Gastrocnemius medialis (tissue), 4 donors: ENCODE results near the gene CCDC192. TPM values are rescaled to one million over a fixed set of nuclear protein-coding genes. Genes with fewer than 3 reads are reported as not detected.
"Not testable (repeated sequence)": the region's sequence is repeated elsewhere in the genome, so short reads cannot be mapped to it uniquely, and the experiment has no call there.

Source experiments
- ATAC-seq, 2 donors: fragments of 150-250 bp; one replicate each; pipeline ENCODE4 v1.9.1; 2016
- DNase-seq, 2 donors: peaks; one replicate each; pipeline ENCODE4 v3.0.0-alpha.2; 2019
- H3K27ac ChIP-seq, 4 donors: fragments of 200-600 bp; sonication (generic); 1 replicate in 1 of 4; 2 replicates in 3 of 4; pipeline ENCODE4 v1.5.1; 2016 to 2018; ENCODE audit warnings: mild to moderate bottlenecking in 2 of 4, moderate library complexity in 1 of 4
- H3K27me3 ChIP-seq, 3 donors: fragments of 200-600 bp; sonication (generic) in 2 of 3; 1 replicate in 1 of 3; 2 replicates in 2 of 3; pipeline versions ENCODE4 v1.5.1 to v1.6.0; 2016 to 2019; ENCODE audit warnings: mild to moderate bottlenecking in 1 of 3, moderate library complexity in 1 of 3
- H3K36me3 ChIP-seq, 2 donors: fragments of 200-600 bp; sonication (generic) in 1 of 2; one replicate each; pipeline ENCODE4 v1.5.1; 2017 to 2018
- H3K4me1 ChIP-seq, 2 donors: fragments of 200-600 bp; sonication (generic) in 1 of 2; one replicate each; pipeline ENCODE4 v1.5.1; 2016 to 2017; ENCODE audit warnings: mild to moderate bottlenecking in 2 of 2
- H3K4me3 ChIP-seq, 4 donors: fragments of 200-600 bp; sonication (generic) in 3 of 4; 1 replicate in 1 of 4; 2 replicates in 3 of 4; pipeline ENCODE4 v1.5.1; 2016 to 2019; ENCODE audit warnings: mild to moderate bottlenecking in 2 of 4
- H3K9me3 ChIP-seq, 3 donors: fragments of 200-600 bp; sonication (generic) in 2 of 3; 1 replicate in 1 of 3; 2 replicates in 2 of 3; pipeline ENCODE4 v1.5.1; 2016 to 2019
- CTCF ChIP-seq, 5 experiments: fragments of 450-650 bp in 3 of 5; fragments of 200-600 bp in 2 of 5; sonication (generic) in 2 of 5; IDR thresholded peaks in 4 of 5; conservative IDR thresholded peaks in 1 of 5; 1 replicate in 4 of 5; 2 replicates in 1 of 5; pipeline ENCODE4 v1.5.1; 2016 to 2019; ENCODE audit warnings: antibody characterized with exemption in 5 of 5, mild to moderate bottlenecking in 3 of 5, moderate library complexity in 3 of 5
- POLR2A ChIP-seq, 2 donors: fragments of 450-650 bp; IDR thresholded peaks; one replicate each; pipeline ENCODE4 v1.6.1; 2017; ENCODE audit warnings: antibody characterized with exemption in 2 of 2, mild to moderate bottlenecking in 2 of 2, moderate library complexity in 2 of 2
- in situ Hi-C, 4 donors: fragments of 200-750 bp; cut with MboI; loops; one replicate each; pipeline versions ENCODE4 v1.15.0 to v1.8.0; 2017; ENCODE audit warnings: low sequenced_read_pairs in 4 of 4
- intact Hi-C: fragments of 100-400 bp; cut with DNase I; formaldehyde crosslinking; loops from one replicate; pipeline ENCODE4 v1.15.1; 2023; ENCODE audit warnings: low total_unique reads
- total RNA-seq, 4 donors: library from RNA; depleted of rRNA; stranded (reverse); fragments of >200 nt; gene quantifications; one replicate each; pipeline versions ENCODE4 v1.1.0 to v1.2.3, GENCODE V29; 2016

CCDC192 gene
- total RNA-seq, 4 donors from 2014 or later = not detected

GRCh38 chr5:127785098-127785927, 82.1 kb downstream of the CCDC192 start:
- H3K4me3 ChIP-seq = no peak overlapping the region
- no peaks in the 10 kb centered on the region for H3K4me1 ChIP-seq
- H3K27ac ChIP-seq = no peak overlapping the region
- DNase-seq = no peak
- H3K27me3 ChIP-seq = no peaks in the 10 kb centered on the region
- H3K36me3 ChIP-seq = no peaks in the 10 kb centered on the region
- TF ChIP-seq CTCF (IDR thresholded peaks at IDR 0.05 in 4 of 5, conservative IDR thresholded peaks at IDR 0.05 in 1 of 5) (no peak), POLR2A (IDR thresholded peaks at IDR 0.05) (no peak)
- in situ Hi-C loops (no loop called here), intact Hi-C loops (no loop called here)
- no peak for ATAC-seq
- no peaks in the 10 kb centered on the region for H3K9me3 ChIP-seq

- no peak overlapping the region for H3K27ac ChIP-seq
- H3K27me3 ChIP-seq = no peaks in the 10 kb centered on the region
- intact Hi-C loops (no loop called here), in situ Hi-C loops (no loop called here)
- ATAC-seq (no peak), DNase-seq (no peak)
- TF ChIP-seq CTCF (IDR thresholded peaks at IDR 0.05 in 4 of 5, conservative IDR thresholded peaks at IDR 0.05 in 1 of 5) (no peak), POLR2A (IDR thresholded peaks at IDR 0.05) (no peak)
- no peak overlapping the region for H3K4me3 ChIP-seq
- H3K9me3 ChIP-seq = peaks cover 0 to 5% (median 0%) of the 10 kb centered on the region in 3 donors
- H3K4me1 ChIP-seq = no peaks in the 10 kb centered on the region
- no peaks in the 10 kb centered on the region for H3K36me3 ChIP-seq
Measured at GRCh38 chr5:127791439-127791838, 88.2 kb downstream of the CCDC192 start.

GRCh38 chr5:127791908-127792307, 88.7 kb downstream of the CCDC192 start:
- H3K4me1 ChIP-seq, in situ Hi-C loops, H3K9me3 ChIP-seq, ATAC-seq, H3K27ac ChIP-seq, H3K36me3 ChIP-seq, H3K4me3 ChIP-seq, H3K27me3 ChIP-seq, intact Hi-C loops, DNase-seq: not testable (repeated sequence)

- intact Hi-C loops = no loop called here
- ATAC-seq = no peak
- Histone ChIP-seq H3K27me3 (no peaks in the 10 kb centered on the region), H3K36me3 (no peaks in the 10 kb centered on the region), H3K27ac (no peak overlapping the region), H3K9me3 (peaks cover 0 to 5% (median 0%) of the 10 kb centered on the region in 3 donors), H3K4me3 (no peak overlapping the region), H3K4me1 (no peaks in the 10 kb centered on the region)
- no peak for TF ChIP-seq CTCF (IDR thresholded peaks at IDR 0.05 in 4 of 5, conservative IDR thresholded peaks at IDR 0.05 in 1 of 5)
- TF ChIP-seq POLR2A (IDR thresholded peaks at IDR 0.05) = no peak
- no peak for DNase-seq
- in situ Hi-C loops = no loop called here
Measured at GRCh38 chr5:127793052-127793451, 89.9 kb downstream of the CCDC192 start.

GRCh38 chr5:127793879-127794278, 90.7 kb downstream of the CCDC192 start:
- in situ Hi-C loops (no loop called here), intact Hi-C loops (no loop called here)
- no peaks in the 10 kb centered on the region for H3K4me1 ChIP-seq
- no peak overlapping the region for H3K27ac ChIP-seq
- H3K27me3 ChIP-seq = no peaks in the 10 kb centered on the region
- ATAC-seq (no peak), DNase-seq (no peak)
- no peak overlapping the region for H3K4me3 ChIP-seq
- H3K9me3 ChIP-seq = peaks cover 0 to 5% (median 0%) of the 10 kb centered on the region in 3 donors
- TF ChIP-seq POLR2A (IDR thresholded peaks at IDR 0.05) = no peak
- TF ChIP-seq CTCF (IDR thresholded peaks at IDR 0.05 in 4 of 5, conservative IDR thresholded peaks at IDR 0.05 in 1 of 5) = no peak
- H3K36me3 ChIP-seq = no peaks in the 10 kb centered on the region
